Prostate gland (tissue), 2 donors: ENCODE data around the gene GLA. TPM values are rescaled to one million over a fixed set of nuclear protein-coding genes. Genes with fewer than 3 reads are reported as not detected.

Source experiments
- DNase-seq: peaks from one replicate; pipeline ENCODE4 v3.0.0-alpha.2; 2019; ENCODE audit warnings: low spot score
- H3K27ac ChIP-seq, 2 donors: fragments of 200-600 bp; sonication (generic); 2 replicates each; pipeline ENCODE4 v1.5.1; 2017 to 2019
- H3K27me3 ChIP-seq: fragments of 200-600 bp; sonication (generic); replicated peaks from 2 replicates; pipeline ENCODE4 v1.5.1; 2019; ENCODE audit not compliant: insufficient read depth
- H3K36me3 ChIP-seq, 2 donors: fragments of 200-600 bp; sonication (generic); 1 replicate in 1 of 2; 2 replicates in 1 of 2; pipeline versions ENCODE4 v1.5.1 to v1.8.1; 2017 to 2019
- H3K4me1 ChIP-seq: fragments of 200-600 bp; sonication (generic); replicated peaks from 2 replicates; pipeline ENCODE4 v1.5.1; 2019
- H3K4me3 ChIP-seq, 2 donors: fragments of 200-600 bp; sonication (generic); 2 replicates each; pipeline ENCODE4 v1.5.1; 2017 to 2019
- H3K9me3 ChIP-seq: fragments of 200-600 bp; sonication (generic); 2 replicates; pipeline ENCODE4 v1.5.1; 2017
- POLR2A ChIP-seq: fragments of 450-650 bp; IDR thresholded peaks from one replicate; pipeline ENCODE4 v1.6.1; 2016; ENCODE audit warnings: antibody characterized with exemption, mild to moderate bottlenecking
- POLR2AphosphoS5 ChIP-seq: sonication (generic); formaldehyde crosslinking; IDR thresholded peaks from one replicate; pipeline ENCODE4 v1.6.1; 2017; ENCODE audit warnings: antibody characterized with exemption
- WGBS: methylation state at CpG from one replicate; pipeline ENCODE4 v1.1.5; 2018; 5-methylcytosine and 5-hydroxymethylcytosine counted together
- intact Hi-C: fragments of 100-400 bp; cut with DNase I; formaldehyde crosslinking; loops from one replicate; pipeline ENCODE4 v1.14.2; 2022
- total RNA-seq, 2 donors: library from RNA; depleted of rRNA; stranded (reverse); fragments of >200 nt; gene quantifications; one replicate each; pipeline ENCODE4 v1.1.0, GENCODE V29; 2016
- TF ChIP-seq, protein P1 (sequence below), 4 experiments: fragments of 200-600 bp in 2 of 4; fragments of 450-650 bp in 2 of 4; sonication (generic) in 2 of 4; IDR thresholded peaks; 1 replicate in 3 of 4; 2 replicates in 1 of 4; pipeline ENCODE4 v1.5.1; 2016 to 2019; ENCODE audit warnings: antibody characterized with exemption in 4 of 4, mild to moderate bottlenecking in 2 of 4, moderate library complexity in 2 of 4

GLA gene
- total RNA-seq, 2 donors from 2014 or later: 12.6 to 16.4 TPM

DNA sequence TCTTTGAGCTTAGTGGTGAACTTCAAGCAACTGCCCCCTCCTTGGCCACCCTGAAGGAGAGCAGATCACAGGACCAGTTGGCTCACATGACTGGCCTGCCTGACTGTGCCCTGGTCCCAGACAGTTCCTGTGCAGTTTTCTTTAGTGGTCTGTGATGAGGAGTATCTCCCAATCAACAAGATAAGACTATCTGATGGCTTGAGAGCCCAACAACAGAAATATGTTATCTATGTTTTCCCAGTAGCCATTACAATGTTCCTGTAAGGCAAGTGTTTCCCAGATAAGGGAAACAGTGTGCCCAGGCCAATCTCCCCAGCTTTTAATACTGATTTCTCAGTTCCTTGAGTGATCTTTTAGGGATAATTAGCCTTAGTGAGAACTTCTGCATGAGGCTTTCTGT is 45.0 kb downstream of the GLA start:
- Histone ChIP-seq H3K27ac (no peak overlapping the region), H3K36me3 (no peaks in the 10 kb centered on the region), H3K4me1 (no peaks in the 10 kb centered on the region), H3K9me3 (no peaks in the 10 kb centered on the region), H3K27me3 (no peaks in the 10 kb centered on the region), H3K4me3 (no peak overlapping the region)
- intact Hi-C loops: no loop called here
- no peak for DNase-seq
- TF ChIP-seq POLR2A (no peak), POLR2AphosphoS5 (no peak)
- TF ChIP-seq, protein P1, sequence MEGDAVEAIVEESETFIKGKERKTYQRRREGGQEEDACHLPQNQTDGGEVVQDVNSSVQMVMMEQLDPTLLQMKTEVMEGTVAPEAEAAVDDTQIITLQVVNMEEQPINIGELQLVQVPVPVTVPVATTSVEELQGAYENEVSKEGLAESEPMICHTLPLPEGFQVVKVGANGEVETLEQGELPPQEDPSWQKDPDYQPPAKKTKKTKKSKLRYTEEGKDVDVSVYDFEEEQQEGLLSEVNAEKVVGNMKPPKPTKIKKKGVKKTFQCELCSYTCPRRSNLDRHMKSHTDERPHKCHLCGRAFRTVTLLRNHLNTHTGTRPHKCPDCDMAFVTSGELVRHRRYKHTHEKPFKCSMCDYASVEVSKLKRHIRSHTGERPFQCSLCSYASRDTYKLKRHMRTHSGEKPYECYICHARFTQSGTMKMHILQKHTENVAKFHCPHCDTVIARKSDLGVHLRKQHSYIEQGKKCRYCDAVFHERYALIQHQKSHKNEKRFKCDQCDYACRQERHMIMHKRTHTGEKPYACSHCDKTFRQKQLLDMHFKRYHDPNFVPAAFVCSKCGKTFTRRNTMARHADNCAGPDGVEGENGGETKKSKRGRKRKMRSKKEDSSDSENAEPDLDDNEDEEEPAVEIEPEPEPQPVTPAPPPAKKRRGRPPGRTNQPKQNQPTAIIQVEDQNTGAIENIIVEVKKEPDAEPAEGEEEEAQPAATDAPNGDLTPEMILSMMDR (IDR thresholded peaks at IDR 0.05): no peak

DNA sequence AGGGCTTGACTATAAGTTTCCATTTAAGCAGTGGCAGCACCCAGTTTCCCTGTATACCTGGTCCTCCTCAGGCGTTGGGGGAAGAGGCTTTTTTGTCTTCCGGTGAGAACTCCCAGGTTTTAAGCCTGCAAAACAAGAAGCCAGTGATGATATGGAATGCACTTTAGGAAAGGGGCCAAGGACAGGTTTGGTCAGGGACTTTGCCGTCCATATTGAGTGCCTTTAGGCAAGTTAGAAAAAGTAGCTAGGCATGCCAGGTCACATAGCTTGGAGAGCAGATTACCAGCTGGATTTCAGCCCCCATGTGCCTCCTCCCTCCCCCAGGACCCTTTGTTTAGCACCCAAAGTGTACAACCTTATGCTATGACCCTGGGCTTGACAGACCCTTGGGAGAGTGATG is 45.6 kb downstream of the GLA start:
- Histone ChIP-seq H3K27ac (no peak overlapping the region), H3K9me3 (no peaks in the 10 kb centered on the region), H3K27me3 (no peaks in the 10 kb centered on the region), H3K36me3 (no peaks in the 10 kb centered on the region), H3K4me3 (no peak overlapping the region), H3K4me1 (no peaks in the 10 kb centered on the region)
- no peak for DNase-seq
- intact Hi-C loops: no loop called here
- TF ChIP-seq POLR2AphosphoS5 (no peak), POLR2A (no peak)
- TF ChIP-seq, protein P1 (IDR thresholded peaks at IDR 0.05): no peak
- WGBS: 22% methylated on average over 3 of the region's 3 CpGs

DNA sequence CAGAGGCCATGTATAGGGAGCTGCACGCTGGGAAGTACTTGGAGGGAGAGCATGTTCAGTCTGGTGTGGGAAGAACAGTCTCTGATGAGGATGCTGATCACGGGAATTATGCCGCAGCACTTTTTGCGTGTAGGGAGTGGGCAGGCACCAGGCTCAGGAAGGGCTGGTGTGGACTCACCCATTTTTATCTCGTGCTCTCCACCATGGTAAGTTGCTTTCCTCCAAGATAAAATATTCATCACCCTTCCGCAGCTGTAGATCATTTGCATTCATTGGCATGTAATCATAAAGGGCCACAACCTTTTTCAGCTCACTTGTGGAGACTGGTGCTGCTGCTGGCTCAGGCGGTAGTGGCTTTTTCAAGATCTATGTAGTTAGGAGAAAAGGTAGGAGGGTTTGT is 47.3 kb downstream of the GLA start:
- 90% methylated on average over 6 of the region's 7 CpGs for WGBS
- H3K9me3 ChIP-seq: no peaks in the 10 kb centered on the region
- TF ChIP-seq POLR2AphosphoS5: no peak
- TF ChIP-seq POLR2A: no peak
- TF ChIP-seq, protein P1 (IDR thresholded peaks at IDR 0.05): no peak
- H3K4me3 ChIP-seq: no peak overlapping the region
- no peaks in the 10 kb centered on the region for H3K27me3 ChIP-seq
- no peaks in the 10 kb centered on the region for H3K4me1 ChIP-seq
- H3K36me3 ChIP-seq: no peaks in the 10 kb centered on the region
- intact Hi-C loops: no loop called here
- DNase-seq: no peak
- H3K27ac ChIP-seq: no peak overlapping the region

DNA sequence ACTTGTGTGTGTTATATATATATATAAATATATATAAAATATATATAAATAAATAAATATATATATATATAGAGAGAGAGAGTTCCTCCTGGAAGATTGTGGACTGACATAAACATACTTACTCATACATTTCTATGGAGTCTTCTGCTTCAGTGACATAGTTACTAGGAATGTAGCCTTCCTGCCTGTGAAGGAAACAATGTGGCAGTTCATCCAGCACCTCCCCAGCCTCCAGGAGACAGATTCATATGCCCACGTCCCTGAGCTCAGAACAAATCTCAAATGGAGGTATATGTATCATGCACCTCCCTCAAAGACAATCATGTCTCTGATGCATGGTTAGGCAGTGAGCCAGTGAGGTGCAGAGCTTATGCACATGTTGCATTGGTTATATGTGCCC is 47.8 kb downstream of the GLA start:
- Histone ChIP-seq H3K4me3 (no peak overlapping the region), H3K4me1 (no peaks in the 10 kb centered on the region), H3K27ac (no peak overlapping the region), H3K36me3 (no peaks in the 10 kb centered on the region), H3K9me3 (no peaks in the 10 kb centered on the region), H3K27me3 (no peaks in the 10 kb centered on the region)
- 67% methylated on average over 1 of the region's 1 CpG for WGBS
- no peak for DNase-seq
- intact Hi-C loops: no loop called here
- TF ChIP-seq, protein P1 (IDR thresholded peaks at IDR 0.05): no peak
- TF ChIP-seq POLR2AphosphoS5 (no peak), POLR2A (no peak)

DNA sequence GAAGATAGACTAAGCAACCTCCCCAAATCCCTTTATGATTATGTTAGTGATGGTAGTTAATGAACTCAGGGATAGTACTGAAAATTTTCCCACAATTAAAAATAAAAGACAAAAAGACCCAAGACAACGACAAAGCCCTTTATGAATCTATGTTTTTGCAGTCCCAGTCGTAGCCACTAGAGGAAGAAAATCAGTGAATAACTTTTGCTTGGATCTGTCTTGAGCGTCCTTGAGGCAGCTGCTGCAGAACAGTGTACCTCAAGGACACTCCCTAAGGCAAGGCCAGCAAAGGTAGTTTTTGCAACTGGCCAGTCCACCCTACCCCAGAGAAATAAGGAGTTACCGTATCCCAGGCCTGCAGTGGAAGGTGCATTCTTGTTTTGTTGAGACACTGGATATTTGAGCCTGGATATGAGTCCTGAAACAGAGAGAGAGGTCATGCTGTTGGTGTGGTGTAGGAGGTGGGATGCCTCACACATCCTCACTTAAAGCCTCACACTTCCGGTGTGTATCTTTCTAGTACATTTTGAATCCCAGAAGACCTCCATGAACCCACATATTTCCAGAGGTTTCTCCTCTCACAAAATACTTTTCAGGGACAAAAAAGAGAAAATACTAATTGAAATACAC is 50.4 kb downstream of the GLA start:
- 71% methylated on average over 5 of the region's 5 CpGs for WGBS
- Histone ChIP-seq H3K4me3 (no peak overlapping the region), H3K36me3 (no peaks in the 10 kb centered on the region), H3K4me1 (no peaks in the 10 kb centered on the region), H3K9me3 (no peaks in the 10 kb centered on the region), H3K27me3 (no peaks in the 10 kb centered on the region), H3K27ac (no peak overlapping the region)
- intact Hi-C loops: no loop called here
- DNase-seq: no peak
- TF ChIP-seq, protein P1 (IDR thresholded peaks at IDR 0.05): no peak
- TF ChIP-seq POLR2A (no peak), POLR2AphosphoS5 (no peak)
